ENCODE results near the gene YPEL2.

Gene YPEL2

DNA sequence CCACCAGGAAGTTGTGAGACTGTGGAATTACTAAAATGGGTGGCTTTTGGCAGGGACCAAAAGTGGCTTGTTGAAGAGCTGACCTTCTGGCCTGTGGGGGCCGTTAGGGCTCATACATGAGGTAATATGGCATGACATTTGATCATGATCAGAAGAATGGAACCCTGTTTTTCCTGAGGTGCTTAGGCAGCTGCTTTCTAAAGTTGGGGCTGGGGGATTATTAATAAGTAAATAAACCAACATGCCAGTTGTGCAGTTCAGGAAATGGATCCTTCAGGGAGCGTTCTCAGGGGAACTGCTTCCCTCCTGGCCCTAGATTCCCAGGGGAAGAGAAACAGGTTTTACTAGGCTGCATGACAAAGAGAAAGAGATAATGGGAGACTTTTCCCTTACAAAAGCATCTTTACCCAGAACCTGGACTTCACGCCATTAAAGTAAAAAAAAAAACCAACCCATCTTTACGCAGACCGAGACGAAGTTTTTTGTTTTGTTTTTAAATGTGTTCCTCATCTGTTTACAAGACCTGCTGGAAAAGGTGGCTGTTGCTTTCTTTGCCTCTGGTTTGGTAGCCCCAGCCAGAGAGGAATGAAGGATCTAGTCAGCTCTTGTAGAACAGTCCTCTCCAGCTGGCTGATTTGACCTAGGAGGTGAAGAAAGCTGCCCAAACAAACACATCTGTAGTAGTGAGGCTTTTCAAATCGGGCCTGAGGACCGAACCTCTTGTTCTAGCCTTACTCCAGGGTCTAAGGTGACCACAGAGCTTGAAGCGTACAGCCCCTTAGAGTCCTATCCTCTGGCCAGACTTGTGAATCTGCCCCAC, 22.7 kb downstream of the YPEL2 start:
- FAIRE-seq (no peak), DNase-seq (ENCODE audit: insufficient read length, low spot score) (no peak)
- TF ChIP-seq, protein P1, sequence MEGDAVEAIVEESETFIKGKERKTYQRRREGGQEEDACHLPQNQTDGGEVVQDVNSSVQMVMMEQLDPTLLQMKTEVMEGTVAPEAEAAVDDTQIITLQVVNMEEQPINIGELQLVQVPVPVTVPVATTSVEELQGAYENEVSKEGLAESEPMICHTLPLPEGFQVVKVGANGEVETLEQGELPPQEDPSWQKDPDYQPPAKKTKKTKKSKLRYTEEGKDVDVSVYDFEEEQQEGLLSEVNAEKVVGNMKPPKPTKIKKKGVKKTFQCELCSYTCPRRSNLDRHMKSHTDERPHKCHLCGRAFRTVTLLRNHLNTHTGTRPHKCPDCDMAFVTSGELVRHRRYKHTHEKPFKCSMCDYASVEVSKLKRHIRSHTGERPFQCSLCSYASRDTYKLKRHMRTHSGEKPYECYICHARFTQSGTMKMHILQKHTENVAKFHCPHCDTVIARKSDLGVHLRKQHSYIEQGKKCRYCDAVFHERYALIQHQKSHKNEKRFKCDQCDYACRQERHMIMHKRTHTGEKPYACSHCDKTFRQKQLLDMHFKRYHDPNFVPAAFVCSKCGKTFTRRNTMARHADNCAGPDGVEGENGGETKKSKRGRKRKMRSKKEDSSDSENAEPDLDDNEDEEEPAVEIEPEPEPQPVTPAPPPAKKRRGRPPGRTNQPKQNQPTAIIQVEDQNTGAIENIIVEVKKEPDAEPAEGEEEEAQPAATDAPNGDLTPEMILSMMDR (IDR thresholded peaks at IDR 0.05; ENCODE audit: insufficient read depth, missing control alignments) = no peak

DNA sequence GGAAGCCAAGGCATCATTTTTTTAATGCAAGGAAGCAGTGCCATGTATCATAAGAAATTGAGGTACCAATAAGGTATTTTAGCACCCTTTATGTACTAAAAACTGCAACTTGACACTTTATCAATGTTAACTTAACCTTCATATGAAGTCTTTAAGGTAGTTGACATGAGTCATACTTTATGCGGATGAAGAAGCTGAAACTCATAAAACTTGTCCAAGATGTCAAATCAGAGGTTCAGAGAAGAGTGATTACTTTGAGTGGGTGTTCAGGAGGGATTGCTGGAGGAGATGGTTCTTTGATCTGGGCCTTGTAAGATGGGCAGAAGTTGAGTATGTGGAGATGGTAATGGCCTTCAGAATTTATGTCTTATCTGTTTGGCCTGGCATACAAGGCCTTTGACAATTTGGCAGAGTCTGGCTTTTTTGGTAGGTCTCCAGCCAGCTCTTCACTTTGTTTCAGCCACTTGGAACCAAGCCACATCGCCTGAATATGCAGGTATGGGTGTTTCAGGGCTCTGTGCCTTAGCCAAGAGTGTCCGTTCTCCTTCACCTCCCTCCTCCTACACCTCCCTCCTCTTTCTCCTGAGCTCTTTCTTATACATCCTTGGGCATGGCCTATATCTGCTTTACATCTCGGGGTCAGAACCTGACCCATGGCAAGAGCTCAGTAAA, 23.7 kb downstream of the YPEL2 start:
- DNase-seq (ENCODE audit: insufficient read length, low spot score) (no peak), FAIRE-seq (no peak)
- TF ChIP-seq, protein P1 (IDR thresholded peaks at IDR 0.05; ENCODE audit: insufficient read depth, missing control alignments) = no peak

DNA sequence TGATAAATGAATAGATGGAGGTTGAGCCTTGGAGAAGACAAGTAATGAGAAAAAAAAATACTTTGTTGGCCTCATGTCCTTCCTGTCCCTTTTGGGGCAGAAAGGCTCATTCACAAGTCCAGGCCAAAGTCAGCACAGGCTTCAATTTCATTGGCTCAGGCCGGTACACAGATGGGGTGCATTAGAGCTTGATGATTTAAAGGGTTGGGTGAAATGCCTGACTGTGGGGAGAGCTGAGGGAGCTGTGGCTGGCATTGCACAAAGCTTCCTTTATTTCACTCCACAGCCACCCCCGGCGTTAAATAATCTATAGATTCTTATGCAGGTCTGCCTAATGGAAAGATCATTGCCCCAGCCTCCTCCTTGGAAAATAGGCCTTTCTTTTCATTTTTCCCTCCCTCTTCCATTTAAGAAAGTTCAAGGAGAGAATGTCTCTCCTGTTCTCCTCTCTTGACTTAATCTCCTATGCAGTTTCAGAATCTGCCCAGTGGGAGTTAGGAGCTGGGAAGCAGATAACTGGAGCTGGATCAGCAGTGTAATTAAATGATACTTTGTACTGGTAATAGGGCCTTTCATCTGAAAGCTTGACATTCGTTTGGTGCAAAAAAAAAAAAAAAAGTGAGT, 24.4 kb downstream of the YPEL2 start:
- DNase-seq (ENCODE audit: insufficient read length, low spot score) (no peak), FAIRE-seq (no peak)
- TF ChIP-seq, protein P1 (IDR thresholded peaks at IDR 0.05; ENCODE audit: insufficient read depth, missing control alignments) = no peak

DNA sequence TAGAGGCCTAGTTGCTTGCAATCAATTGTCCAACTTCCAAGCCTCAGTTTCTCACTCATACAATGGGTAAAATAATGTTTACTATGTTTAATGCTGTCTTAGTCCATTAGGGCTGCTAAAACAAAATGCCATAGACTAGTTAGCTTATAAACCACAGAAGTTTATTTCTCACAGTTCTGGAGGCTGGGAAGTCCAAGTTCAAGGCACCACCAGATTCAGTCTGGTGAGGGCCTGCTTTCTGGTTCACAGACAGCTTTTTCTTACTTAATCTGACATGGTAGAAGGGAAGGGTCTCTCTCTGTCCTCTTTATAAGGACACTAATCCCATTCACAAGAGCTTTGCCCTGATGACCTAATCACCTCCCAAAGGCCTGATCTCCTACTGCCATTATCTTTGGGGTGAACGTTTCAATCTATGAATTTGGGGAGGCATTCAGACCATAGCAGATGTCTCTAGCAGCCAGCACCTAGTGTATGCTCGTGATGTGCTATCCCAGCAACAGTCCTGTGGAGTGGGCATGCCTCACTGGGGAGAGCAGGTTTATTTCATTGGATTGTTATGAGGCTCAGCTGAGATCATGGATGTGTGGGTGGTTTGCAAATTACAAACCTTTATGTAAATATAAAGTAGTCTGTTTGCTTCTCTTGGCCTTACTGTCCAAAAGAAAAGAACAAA, 25.2 kb downstream of the YPEL2 start:
- FAIRE-seq = no peak
- TF ChIP-seq, protein P1 (IDR thresholded peaks at IDR 0.05; ENCODE audit: insufficient read depth, missing control alignments) = no peak

DNA sequence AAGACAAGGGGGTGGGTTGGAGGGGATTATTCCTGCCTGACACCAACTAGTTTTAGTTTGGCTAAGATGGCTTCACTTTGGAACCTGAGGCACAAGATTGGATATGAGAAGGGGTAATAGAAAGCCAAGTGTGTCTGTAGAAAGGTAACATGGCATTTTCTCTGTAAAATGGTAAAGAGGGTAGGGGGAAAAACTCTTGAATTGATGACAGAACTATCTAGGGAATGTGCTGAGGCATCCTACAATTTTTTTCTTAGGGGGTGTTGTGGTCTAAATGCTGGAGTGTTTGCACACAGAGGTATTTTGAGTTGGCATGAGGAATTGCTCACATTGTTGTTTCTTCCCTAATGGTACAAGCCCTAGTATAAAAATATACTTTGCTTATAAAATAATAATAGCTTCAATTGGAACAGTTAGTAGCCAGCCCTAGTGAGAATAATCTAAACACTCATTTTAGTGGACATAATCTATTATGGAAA, 25.8 kb downstream of the YPEL2 start:
- TF ChIP-seq, protein P1 (IDR thresholded peaks at IDR 0.05; ENCODE audit: insufficient read depth, missing control alignments) = no peak
- DNase-seq (ENCODE audit: insufficient read length, low spot score) (no peak), FAIRE-seq (no peak)

More for the DNA sequence above, 25.2 kb downstream of the YPEL2 start:
- no peak for DNase-seq (ENCODE audit: insufficient read length, low spot score)

DNA sequence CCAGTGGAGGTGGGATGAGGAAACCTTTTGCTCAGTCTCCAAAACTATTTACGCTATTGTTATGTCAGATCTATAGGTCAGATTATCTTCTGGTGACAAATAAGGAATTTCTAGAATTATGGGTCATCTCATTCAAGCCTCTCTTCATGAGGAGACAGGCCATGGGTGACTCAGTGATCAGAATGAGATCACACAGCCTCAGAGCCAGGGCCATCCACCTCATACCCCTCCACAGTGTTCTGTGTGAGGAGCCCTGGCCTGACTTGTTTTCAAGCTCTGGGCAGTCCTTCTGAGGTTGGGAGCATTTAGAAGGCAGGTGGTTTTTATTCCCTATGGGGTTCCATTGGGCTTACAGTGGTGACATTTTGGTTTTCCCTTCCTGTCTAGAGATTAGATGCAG, 26.5 kb downstream of the YPEL2 start:
- DNase-seq (ENCODE audit: insufficient read length, low spot score) = no peak
- no peak for FAIRE-seq

More for the DNA sequence above, 26.5 kb downstream of the YPEL2 start:
- TF ChIP-seq, protein P1 (IDR thresholded peaks at IDR 0.05; ENCODE audit: insufficient read depth, missing control alignments) = no peak

Measured in D721Med (cell line).